GM18499 (cell line): ENCODE results near the gene FAM107B.

Experiments
- ATAC-seq: cut with Tn5 transposase; IDR thresholded peaks from one replicate; pipeline ENCODE4 v1.9.1; 2021; ENCODE audit warnings: moderate number of reproducible peaks; ENCODE audit not compliant: insufficient read depth, unreplicated experiment

Gene FAM107B

GRCh38 chr10:14524691-14525324, 249.9 kb downstream of the FAM107B start:
- ATAC-seq, result no peak

- no peak for ATAC-seq
These were observed 251.4 kb downstream of the FAM107B start for GRCh38 chr10:14523286-14523685.

DNA sequence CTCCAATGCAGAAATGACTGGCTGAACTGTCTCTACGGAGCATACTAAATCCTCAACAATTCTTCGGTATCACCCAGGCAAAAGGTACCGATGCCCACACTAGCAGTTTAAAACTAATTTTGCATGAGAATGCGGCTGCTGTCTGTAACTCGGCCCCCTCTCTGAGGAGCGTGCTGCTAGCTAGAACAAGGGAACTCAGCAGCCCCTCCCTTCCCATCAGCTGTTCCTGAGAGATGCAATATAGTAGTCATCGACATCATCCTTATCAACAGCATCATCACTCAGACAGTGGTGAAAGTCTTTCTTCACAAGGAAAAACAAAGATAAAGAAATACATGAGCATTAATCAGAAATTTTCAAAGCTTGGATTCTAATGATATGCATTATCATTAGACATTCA, 254.9 kb downstream of the FAM107B start:
- ATAC-seq, result no peak

DNA sequence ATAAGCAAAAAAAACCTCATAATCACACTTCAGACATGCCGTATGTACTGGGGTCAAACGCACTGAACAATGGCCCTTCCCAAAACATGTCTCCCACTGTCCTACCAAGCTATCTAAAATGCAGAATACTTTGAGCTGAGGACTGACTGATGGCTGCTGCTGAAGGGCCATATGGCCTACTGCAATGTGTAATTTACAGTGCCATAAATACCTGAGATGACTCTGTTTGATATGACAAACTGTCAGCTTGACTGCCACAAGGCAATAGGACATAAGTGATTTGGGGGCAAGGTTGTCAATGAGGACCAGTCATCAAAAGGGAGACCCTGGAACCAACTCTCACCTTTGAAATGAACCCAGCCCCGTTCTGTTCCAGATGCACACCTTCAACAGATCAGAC, 256.5 kb downstream of the FAM107B start:
- no peak for ATAC-seq

GRCh38 chr10:14513123-14513522, 261.6 kb downstream of the FAM107B start:
- no peak for ATAC-seq

DNA sequence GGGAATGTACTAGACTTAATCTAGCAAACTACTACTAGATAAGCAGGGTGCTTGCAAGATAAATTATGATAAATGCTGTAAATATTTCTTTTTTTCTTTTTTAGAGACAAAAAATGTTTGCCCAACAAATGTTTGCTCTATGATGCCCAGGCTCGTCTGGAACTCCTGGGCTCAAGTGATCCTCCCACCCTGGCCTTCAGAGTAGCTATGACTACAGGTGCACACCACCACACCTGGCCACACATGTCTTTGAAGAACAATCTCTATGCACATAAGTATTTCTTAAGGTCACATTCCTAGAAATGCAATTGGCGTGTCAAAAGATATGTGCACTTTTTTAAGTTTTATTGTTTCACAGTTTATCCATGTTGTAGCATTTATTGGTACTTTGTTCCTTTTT, 264.4 kb downstream of the FAM107B start:
- ATAC-seq, result no peak

GRCh38 chr10:14508725-14509124, 266.0 kb downstream of the FAM107B start:
- no peak for ATAC-seq

DNA sequence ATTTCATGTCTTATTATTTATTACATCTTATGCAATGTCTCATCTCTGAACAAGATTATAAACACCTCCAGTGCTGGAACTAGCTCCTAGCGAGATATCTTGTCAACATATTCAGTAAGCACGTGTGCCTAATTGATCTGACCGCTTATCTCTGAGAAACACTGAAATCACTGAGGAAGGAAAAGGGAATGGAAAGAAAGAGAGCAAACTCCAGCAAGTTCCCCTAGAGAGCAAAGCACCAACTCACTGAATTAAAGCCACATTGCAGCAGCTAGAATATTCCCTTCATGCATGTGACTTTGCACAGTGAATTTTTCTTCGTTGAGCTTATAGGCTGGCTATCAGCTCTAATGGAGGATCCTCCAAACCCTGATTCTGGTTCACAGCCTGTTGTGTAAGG, 266.9 kb downstream of the FAM107B start:
- no peak for ATAC-seq

GRCh38 chr10:14507176-14507575, 267.5 kb downstream of the FAM107B start:
- no peak for ATAC-seq

DNA sequence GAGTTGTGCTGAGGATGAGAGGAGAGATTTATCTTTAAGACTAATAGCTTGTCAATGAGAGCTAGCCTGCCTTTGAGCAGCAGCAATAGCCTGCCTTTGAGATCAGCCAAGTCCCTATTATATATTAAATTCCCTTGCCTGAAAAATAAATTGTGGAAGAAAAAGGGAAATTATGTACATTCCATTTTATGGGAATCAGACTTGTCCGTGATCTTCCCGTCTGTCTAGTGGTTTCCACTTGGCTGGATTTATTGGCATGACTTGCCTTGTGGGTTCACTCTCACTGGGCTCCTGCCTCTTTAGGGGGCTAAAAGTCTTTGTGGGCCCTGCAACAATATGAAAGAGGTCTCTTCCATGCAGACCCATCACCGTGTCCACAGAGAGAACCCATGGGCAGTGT, 272.3 kb downstream of the FAM107B start:
- ATAC-seq, result no peak

DNA sequence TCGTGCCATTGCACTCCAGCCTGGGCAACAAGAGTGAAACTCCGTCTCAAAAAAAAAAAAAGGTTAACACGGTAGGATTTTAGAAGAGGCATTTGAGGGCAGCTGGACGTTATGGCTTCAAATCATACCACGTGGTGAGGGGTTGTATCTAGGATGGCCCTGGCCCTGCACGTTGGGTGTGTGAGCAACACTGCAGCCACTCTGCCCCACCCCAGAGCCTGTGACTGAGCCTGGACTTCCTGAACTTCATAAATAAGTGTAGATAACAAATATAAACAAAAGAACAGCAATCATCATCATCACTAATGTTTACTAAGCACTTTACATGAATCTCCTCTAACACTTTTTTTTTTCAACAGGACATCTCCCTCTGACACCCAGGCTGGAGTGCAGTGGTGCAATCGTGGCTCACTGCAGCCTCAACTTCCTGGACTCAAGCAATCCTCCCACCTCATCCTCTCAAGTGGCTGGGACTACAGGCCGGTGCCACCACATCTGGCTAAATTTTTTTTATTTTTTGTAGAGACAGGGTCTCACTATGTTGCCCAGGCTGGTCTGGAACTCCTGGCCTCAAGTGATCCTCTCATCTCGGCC, 274.4 kb downstream of the FAM107B start:
- ATAC-seq, result no peak

- ATAC-seq, result no peak
These were observed 275.1 kb downstream of the FAM107B start for GRCh38 chr10:14499601-14499904.

GRCh38 chr10:14498326-14498725, 276.4 kb downstream of the FAM107B start:
- no peak for ATAC-seq

GRCh38 chr10:14491811-14492210, 282.9 kb downstream of the FAM107B start:
- ATAC-seq, result no peak

DNA sequence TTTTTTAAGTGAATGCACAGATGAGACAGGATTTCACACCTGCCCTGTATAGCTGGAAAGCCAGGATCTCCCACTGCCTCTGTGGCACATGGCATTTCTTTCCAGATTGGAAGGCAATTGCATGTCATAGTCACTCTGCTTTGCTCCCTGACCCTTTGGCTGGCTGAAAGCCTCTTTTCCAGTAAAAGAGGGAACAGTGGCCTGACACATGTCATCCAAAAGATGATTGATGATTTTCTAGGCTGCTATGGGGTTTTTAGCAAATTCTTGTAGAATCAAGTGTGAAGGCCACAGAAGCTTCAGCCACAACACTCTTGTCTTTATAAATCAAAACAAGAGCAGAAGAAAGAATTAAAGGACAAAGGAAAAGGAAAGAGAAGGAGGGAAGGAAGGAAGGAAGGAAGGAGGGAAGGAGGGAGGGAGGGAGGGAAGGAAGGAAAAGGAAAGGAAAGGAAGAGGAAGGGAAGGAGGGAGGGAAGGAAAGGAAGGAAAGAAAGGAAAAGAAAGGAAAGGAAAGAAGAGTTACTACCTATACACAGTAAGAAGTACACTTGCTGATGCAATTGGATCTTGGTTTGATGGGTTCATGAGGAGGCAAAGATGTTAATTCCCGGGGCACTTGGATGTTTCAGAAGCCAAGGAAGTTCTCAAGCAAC, 285.0 kb downstream of the FAM107B start:
- ATAC-seq, result no peak

- ATAC-seq, result no peak
These were observed 287.2 kb downstream of the FAM107B start for GRCh38 chr10:14487488-14487883.

- no peak for ATAC-seq
These were observed 287.8 kb downstream of the FAM107B start for GRCh38 chr10:14486777-14487487.

DNA sequence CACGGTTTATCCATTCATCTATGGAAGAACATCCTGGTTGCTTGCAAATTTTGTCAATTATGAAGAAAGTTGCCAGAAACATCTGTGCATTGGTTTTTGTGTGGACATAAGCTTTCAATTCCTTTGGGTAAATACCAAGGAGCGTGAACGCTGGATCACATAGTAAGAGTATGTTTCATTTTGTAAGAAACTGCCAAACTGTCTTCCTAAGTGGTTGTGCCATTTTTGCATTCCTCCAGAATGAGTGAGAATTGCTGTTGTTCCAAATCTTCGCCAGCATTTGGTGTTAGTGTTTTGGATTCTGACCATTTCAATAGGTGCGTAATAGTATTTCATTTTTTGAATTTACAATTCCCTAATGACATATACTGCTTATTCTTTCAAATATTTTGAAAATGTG, 288.7 kb downstream of the FAM107B start:
- no peak for ATAC-seq

GRCh38 chr10:14483417-14483816, 291.3 kb downstream of the FAM107B start:
- ATAC-seq, result no peak

DNA sequence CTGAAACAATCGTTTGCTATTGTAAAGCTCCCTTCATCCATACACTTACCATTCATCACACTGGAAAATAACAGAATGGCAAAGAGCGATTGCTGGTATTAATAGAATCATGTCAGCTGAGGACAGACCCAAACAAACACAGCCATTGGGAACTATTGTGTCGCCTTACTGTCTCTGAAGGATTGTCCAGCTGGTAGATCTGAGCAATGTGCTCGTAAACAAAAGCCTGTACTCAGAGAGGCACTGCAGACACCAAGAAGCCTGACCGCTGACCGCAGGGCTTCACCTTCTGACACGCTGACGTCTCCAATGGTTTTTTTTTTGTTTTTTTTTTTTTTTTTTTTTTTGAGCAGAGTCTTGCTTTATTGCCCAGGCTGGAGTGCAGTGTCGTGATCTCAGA, 292.9 kb downstream of the FAM107B start:
- ATAC-seq, result no peak

DNA sequence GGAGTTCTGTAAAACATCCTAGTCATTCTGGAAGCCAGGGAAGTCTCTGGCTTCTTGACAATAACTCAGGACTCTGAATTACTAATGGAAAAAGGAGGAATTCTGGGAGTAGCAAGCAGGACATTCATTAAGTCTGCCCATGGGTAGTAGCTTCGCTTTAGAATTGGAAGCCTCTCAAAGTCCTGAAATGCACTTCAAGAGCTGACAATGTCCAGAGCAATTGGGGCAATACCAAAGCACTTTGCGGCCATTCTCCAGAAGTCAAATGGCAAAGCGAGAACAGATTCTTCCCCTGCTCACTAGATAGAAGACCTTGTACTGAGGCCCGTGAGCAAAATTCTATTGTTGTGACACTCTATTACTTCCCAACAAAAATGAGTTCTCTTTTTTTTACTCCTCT, 293.7 kb downstream of the FAM107B start:
- no peak for ATAC-seq
